ENCODE results near the gene MYH9. TPM values are rescaled to one million over a fixed set of nuclear protein-coding genes. Genes with fewer than 3 reads are reported as not detected.
A peak's percentile ranks its signal among the peaks of the same experiment; 100 is the strongest.

Gene MYH9
- total RNA-seq, 8 experiments from 2014 or later = 10.0 to 119 (median 53.1) TPM

DNA sequence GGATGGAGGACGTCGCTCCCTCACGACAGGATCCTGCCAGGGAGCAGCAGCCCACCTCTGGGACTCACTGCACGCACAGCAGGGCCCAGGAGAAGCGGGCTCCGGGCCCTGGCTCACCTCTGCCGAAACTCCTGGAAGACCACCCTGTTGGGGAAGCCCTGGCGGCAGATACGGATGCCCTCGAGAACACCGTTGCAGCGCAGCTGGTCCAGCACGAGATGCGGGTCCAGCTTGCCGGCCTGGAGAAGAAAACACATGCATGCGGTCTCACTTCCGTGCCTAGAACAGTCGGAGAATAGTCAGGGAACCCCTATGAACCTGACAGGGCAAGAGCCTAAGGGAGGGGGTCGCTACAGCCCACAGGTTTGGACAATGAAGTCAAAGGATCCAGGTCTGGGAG is 82.0 kb downstream of the MYH9 start:
- no peaks in the 10 kb centered on the region for H3K4me1 ChIP-seq (replicated peaks in 1 of 2)
- ATAC-seq (replicated peaks in 6 of 8) = no peak
- H3K4me3 ChIP-seq = no peak overlapping the region
- WGBS, 10 experiments = 90 to 100% (median 95%) methylated on average over 6 to 16 of the region's 19 CpGs; no CpG with 5 or more reads in 6 of the 10 experiments
- H3K27ac ChIP-seq = no peak overlapping the region
- in situ Hi-C loops (cut with MboI; ENCODE audit: low pct_unique_long_range_greater_than_20kb in 2 of 9, low sequenced_read_pairs in 9 of 9, unreplicated experiment in 9 of 9) = loop anchor here in 5 of 9 experiments (10.0 to 25.0 kb wide), 3 partner anchors 156 to 169 kb away; no protein-coding TSS in a partner anchor

DNA sequence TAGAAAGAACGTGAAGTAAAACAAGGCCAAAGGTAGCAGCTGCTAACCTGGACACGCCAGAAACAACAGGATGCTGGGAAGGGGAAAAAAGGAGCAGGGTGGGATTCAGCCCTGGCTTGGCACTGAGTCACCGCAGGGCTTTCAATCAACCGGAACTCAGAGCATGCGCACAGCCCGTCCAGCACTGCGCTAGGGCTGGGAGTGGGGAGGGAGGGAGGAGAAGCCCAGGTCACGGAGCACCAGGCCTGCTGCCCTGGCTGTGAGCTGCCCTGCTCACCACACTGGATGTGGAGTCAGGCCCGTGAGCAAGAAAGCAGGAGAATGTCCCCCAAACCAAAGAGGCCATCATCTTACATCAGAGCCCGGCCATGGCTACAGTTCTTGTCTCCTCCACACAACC is 83.3 kb downstream of the MYH9 start:
- in situ Hi-C loops (cut with MboI; ENCODE audit: low pct_unique_long_range_greater_than_20kb in 2 of 9, low sequenced_read_pairs in 9 of 9, unreplicated experiment in 9 of 9) = loop anchor here in 7 of 9 experiments (5.0 to 25.0 kb wide), 5 partner anchors 158 to 173 kb away; no protein-coding TSS in a partner anchor
- H3K4me3 ChIP-seq = no peak overlapping the region
- no peak for ATAC-seq (replicated peaks in 6 of 8)
- H3K4me1 ChIP-seq (replicated peaks in 1 of 2) = no peaks in the 10 kb centered on the region
- H3K27ac ChIP-seq = no peak overlapping the region
- WGBS, 10 experiments = 75 to 100% (median 85%) methylated on average over 1 to 4 of the region's 10 CpGs; no CpG with 5 or more reads in 5 of the 10 experiments

DNA sequence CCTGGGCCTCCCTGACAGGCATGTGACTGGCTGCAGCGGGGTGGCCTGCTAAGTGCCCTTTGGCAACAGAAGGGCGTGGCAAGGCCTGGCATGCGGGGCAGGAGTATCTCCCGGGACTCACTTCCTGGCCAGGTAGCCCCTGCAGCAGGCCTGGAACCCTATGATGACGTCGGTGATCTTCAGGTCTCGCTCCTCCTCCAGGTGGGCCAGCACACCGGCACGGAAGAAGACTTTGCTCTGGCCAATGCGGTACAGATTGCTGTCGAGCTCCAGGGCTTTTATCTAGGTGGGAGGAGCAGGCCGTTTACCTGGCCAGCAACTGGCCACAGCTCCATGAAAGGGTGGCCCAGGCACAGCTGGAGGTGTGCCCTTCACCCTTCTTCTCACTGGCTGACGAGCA is 83.9 kb downstream of the MYH9 start:
- 76 to 95% (median 84%) methylated on average over 2 to 10 of the region's 13 CpGs; no CpG with 5 or more reads in 5 of the 10 experiments for WGBS, 10 experiments
- ATAC-seq (replicated peaks in 6 of 8) = no peak
- in situ Hi-C loops (cut with MboI; ENCODE audit: low pct_unique_long_range_greater_than_20kb in 2 of 9, low sequenced_read_pairs in 9 of 9, unreplicated experiment in 9 of 9) = loop anchor here in 7 of 9 experiments (5.0 to 25.0 kb wide), 5 partner anchors 158 to 173 kb away; no protein-coding TSS in a partner anchor
- H3K4me3 ChIP-seq = no peak overlapping the region
- no peaks in the 10 kb centered on the region for H3K4me1 ChIP-seq (replicated peaks in 1 of 2)
- H3K27ac ChIP-seq = no peak overlapping the region

GRCh38 chr22:36303115-36303467 is 84.7 kb downstream of the MYH9 start:
- in situ Hi-C loops (cut with MboI; ENCODE audit: low pct_unique_long_range_greater_than_20kb in 2 of 9, low sequenced_read_pairs in 9 of 9, unreplicated experiment in 9 of 9) = loop anchor here in 7 of 9 experiments (5.0 to 25.0 kb wide), 5 partner anchors 159 to 174 kb away; no protein-coding TSS in a partner anchor
- H3K27ac ChIP-seq = no peak overlapping the region
- H3K4me3 ChIP-seq = no peak overlapping the region
- ATAC-seq (replicated peaks in 6 of 8) = no peak
- no peaks in the 10 kb centered on the region for H3K4me1 ChIP-seq (replicated peaks in 1 of 2)
- 60 to 90% (median 88%) methylated on average over 1 to 2 of the region's 9 CpGs; no CpG with 5 or more reads in 7 of the 10 experiments for WGBS, 10 experiments

- in situ Hi-C loops (cut with MboI; ENCODE audit: low pct_unique_long_range_greater_than_20kb in 2 of 9, low sequenced_read_pairs in 9 of 9, unreplicated experiment in 9 of 9) = loop anchor here in 7 of 9 experiments (5.0 to 25.0 kb wide), 5 partner anchors 160 to 175 kb away; no protein-coding TSS in a partner anchor
- no peak for ATAC-seq (replicated peaks in 6 of 8)
- no peak overlapping the region for H3K4me3 ChIP-seq
- H3K27ac ChIP-seq = no peak overlapping the region
- no peaks in the 10 kb centered on the region for H3K4me1 ChIP-seq (replicated peaks in 1 of 2)
- 80 to 100% (median 96%) methylated on average over 1 to 9 of the region's 17 CpGs; no CpG with 5 or more reads in 6 of the 10 experiments for WGBS, 10 experiments
Observed at GRCh38 chr22:36302439-36303114, 85.2 kb downstream of the MYH9 start.

GRCh38 chr22:36301851-36302250 is 85.9 kb downstream of the MYH9 start:
- 50 to 100% (median 83%) methylated on average over 2 to 8 of the region's 8 CpGs; no CpG with 5 or more reads in 1 of the 10 experiments for WGBS, 10 experiments
- Histone ChIP-seq H3K4me3 (no peak overlapping the region), H3K27ac (no peak overlapping the region), H3K4me1 (replicated peaks in 1 of 2) (no peaks in the 10 kb centered on the region)
- ATAC-seq (replicated peaks in 6 of 8) = peak in 1 of 8 experiments; percentile 29
- in situ Hi-C loops (cut with MboI; ENCODE audit: low pct_unique_long_range_greater_than_20kb in 2 of 9, low sequenced_read_pairs in 9 of 9, unreplicated experiment in 9 of 9) = loop anchor here in 7 of 9 experiments (5.0 to 25.0 kb wide), 5 partner anchors 160 to 175 kb away; no protein-coding TSS in a partner anchor

- no peaks in the 10 kb centered on the region for H3K4me1 ChIP-seq (replicated peaks in 1 of 2)
- in situ Hi-C loops (cut with MboI; ENCODE audit: low pct_unique_long_range_greater_than_20kb in 2 of 9, low sequenced_read_pairs in 9 of 9, unreplicated experiment in 9 of 9) = loop anchor here in 7 of 9 experiments (5.0 to 25.0 kb wide), 5 partner anchors 161 to 176 kb away; no protein-coding TSS in a partner anchor
- no peak overlapping the region for H3K27ac ChIP-seq
- WGBS, 10 experiments = 0 to 73% (median 48%) methylated on average over 2 to 6 of the region's 13 CpGs; no CpG with 5 or more reads in 4 of the 10 experiments
- ATAC-seq (replicated peaks in 6 of 8) = peak; percentile 71 to 91 (median 82)
- H3K4me3 ChIP-seq = no peak overlapping the region
Observed at GRCh38 chr22:36301384-36301828, 86.4 kb downstream of the MYH9 start.

DNA sequence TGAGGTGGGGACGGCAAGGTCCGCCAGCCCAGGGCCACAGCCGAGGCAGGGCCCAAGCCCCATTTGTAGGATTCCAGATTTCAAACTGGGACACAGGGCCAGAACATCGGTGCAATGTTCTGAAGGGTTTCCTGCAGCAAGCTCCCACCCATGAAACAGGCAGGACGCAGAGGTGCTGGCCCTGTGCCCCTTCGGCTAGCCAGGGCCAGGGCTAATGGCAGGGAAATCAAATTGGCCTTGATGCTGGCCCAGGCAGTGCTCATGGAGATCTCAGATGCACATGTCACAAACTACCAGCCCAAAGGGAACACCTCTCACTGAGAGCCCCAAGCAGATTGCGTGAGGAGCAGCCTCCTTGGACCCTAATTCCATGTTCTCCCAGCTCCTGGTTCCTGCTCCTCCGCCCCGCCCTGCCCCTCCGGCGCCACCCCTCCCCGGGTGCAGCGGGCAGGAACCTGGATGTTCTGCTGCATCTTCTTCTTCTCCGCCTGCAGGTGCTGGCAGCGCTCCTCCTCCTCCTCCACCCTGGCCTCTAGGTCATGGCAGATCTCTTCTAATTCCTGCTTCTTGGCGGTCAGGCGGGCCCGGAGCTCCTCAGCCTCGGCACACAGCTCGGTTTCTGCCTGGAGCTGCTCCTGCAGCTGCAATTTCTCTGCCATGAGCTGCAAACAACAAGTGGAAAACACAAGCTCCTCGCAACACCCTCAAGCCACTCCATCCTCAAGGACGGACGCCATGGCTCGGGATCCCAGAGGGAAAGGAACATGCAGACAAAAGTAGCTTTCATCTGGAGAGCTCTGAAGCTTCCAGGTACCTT is 87.2 kb downstream of the MYH9 start:
- WGBS, 10 experiments = 90 to 100% (median 95%) methylated on average over 1 to 15 of the region's 24 CpGs; no CpG with 5 or more reads in 4 of the 10 experiments

DNA sequence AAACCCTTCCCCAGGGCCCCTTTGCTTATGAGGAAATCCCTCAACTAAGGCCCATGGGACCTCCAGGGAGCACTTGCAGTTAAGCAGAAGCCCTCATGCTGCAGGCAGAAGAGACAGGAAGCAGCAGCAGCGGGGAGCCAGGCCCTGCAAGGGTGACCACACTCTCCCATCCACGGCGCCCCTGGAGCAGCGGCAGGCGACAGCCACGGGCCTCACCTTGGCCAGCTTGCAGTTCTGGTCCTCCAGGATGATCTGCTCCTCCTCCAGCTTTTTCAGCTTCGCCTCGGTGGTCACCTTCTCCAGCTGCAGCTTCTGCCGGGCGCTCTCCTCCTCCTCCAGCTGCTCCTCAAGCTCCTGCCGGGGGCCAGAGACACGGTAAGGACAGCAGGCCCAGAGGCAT is 87.9 kb downstream of the MYH9 start:
- in situ Hi-C loops (cut with MboI; ENCODE audit: low pct_unique_long_range_greater_than_20kb in 2 of 9, low sequenced_read_pairs in 9 of 9, unreplicated experiment in 9 of 9) = loop anchor here in 7 of 9 experiments (5.0 to 25.0 kb wide), 5 partner anchors 162 to 177 kb away; no protein-coding TSS in a partner anchor
- Histone ChIP-seq H3K27ac (no peak overlapping the region), H3K4me1 (replicated peaks in 1 of 2) (no peaks in the 10 kb centered on the region), H3K4me3 (no peak overlapping the region)
- no peak for ATAC-seq (replicated peaks in 6 of 8)
- WGBS, 10 experiments = 74 to 100% (median 93%) methylated on average over 1 to 6 of the region's 12 CpGs; no CpG with 5 or more reads in 4 of the 10 experiments

More for the DNA sequence above, 87.2 kb downstream of the MYH9 start:
- ATAC-seq (replicated peaks in 6 of 8) = no peak
- H3K4me1 ChIP-seq (replicated peaks in 1 of 2) = no peaks in the 10 kb centered on the region
- H3K4me3 ChIP-seq = no peak overlapping the region
- in situ Hi-C loops (cut with MboI; ENCODE audit: low pct_unique_long_range_greater_than_20kb in 2 of 9, low sequenced_read_pairs in 9 of 9, unreplicated experiment in 9 of 9) = loop anchor here in 7 of 9 experiments (5.0 to 25.0 kb wide), 5 partner anchors 162 to 177 kb away; no protein-coding TSS in a partner anchor
- H3K27ac ChIP-seq = no peak overlapping the region

GRCh38 chr22:36299295-36299694 is 88.5 kb downstream of the MYH9 start:
- WGBS, 10 experiments = 100% methylated on average over 2 to 5 of the region's 14 CpGs; no CpG with 5 or more reads in 8 of the 10 experiments
- Histone ChIP-seq H3K4me3 (no peak overlapping the region), H3K27ac (no peak overlapping the region), H3K4me1 (replicated peaks in 1 of 2) (no peaks in the 10 kb centered on the region)
- in situ Hi-C loops (cut with MboI; ENCODE audit: low pct_unique_long_range_greater_than_20kb in 2 of 9, low sequenced_read_pairs in 9 of 9, unreplicated experiment in 9 of 9) = no loop called here
- no peak for ATAC-seq (replicated peaks in 6 of 8)

DNA sequence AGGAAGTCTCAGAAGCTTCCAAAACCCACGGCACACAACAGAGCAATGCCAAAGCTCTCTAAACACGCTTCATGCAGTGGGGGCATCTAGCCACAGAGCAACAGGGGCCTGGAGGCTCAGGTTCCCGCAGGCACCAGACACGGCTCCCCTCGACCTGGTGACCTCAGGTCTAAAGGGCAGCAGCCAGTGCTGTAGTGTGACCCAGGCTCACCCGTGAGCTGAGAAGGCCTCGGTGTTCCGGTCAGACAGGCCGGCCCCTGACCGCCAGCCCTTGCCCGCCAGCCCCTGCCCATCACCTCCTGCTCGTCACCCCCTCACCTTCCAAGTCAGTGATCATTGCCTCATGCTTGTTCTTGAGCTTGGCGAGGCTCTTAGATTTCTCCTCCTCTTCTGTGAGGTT is 89.2 kb downstream of the MYH9 start:
- ATAC-seq (replicated peaks in 6 of 8) = no peak
- Histone ChIP-seq H3K27ac (no peak overlapping the region), H3K4me1 (replicated peaks in 1 of 2) (no peaks in the 10 kb centered on the region), H3K4me3 (no peak overlapping the region)
- WGBS, 10 experiments = 80 to 100% (median 97%) methylated on average over 1 to 7 of the region's 13 CpGs; no CpG with 5 or more reads in 4 of the 10 experiments
- in situ Hi-C loops (cut with MboI; ENCODE audit: low pct_unique_long_range_greater_than_20kb in 2 of 9, low sequenced_read_pairs in 9 of 9, unreplicated experiment in 9 of 9) = no loop called here

GRCh38 chr22:36298118-36298517 is 89.6 kb downstream of the MYH9 start:
- Histone ChIP-seq H3K27ac (no peak overlapping the region), H3K4me1 (replicated peaks in 1 of 2) (no peaks in the 10 kb centered on the region), H3K4me3 (no peak overlapping the region)
- in situ Hi-C loops (cut with MboI; ENCODE audit: low pct_unique_long_range_greater_than_20kb in 2 of 9, low sequenced_read_pairs in 9 of 9, unreplicated experiment in 9 of 9) = no loop called here
- 57 to 100% (median 95%) methylated on average over 1 to 4 of the region's 8 CpGs; no CpG with 5 or more reads in 5 of the 10 experiments for WGBS, 10 experiments
- ATAC-seq (replicated peaks in 6 of 8) = no peak

Measured in motor neuron (in vitro differentiated cells).